A204.1 (cell line): ENCODE results near the gene TUBA1B.
"Not testable (repeated sequence)": the region's sequence is repeated elsewhere in the genome, so short reads cannot be mapped to it uniquely, and the experiment has no call there.

Experiments used
- FAIRE-seq: peaks from 2 replicates; lab custom pipeline; 2012; peaks lifted over from hg19 to GRCh38; lab: Jason Lieb, UNC

The TUBA1B gene

DNA sequence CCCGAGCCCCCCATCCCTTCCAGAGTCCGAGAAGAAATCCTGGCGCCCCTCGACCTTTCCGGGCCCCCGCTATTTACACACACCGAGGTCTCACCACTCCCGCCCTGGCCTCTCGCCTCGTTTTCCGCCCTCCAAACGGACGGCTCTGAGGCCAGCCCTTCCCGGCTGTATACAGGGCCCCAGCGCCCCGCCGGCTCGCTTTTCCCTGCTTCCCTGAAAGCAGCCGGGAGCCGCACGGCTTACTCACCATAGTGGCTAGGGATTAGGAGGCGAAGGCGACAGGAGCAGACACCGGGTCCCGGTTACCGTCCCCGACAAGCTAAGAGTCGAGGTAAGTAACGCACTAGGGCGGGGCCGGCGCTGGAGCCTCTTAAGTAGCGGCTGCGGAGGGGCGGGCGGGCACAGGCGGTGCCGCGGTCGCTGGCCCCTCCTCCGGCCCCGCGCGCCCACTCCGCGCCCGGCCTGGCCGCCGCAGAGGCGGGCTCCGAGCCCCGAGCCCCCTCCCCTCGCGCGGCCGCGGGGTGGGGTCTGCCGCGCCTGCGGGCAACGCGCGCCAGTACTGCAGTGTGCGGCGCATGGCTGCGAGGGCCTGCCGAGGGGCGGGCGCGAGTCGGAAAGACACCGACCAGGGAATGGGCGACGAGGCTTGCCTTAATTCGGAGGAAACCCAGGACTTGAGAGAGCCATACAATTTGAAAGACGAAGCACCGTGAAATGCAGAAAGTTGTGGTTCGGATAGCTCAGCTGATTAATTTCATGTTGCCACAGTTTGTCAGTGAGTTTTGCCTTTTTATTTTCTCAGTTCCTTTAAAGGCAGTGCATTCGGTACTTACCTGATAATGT, at the start of gene TUBA1B:
TUBA1B (minus strand) TSS at position 345 of the 843 bp plus-strand sequence; CDS start at position 250, 95 bp downstream.
- FAIRE-seq: no peak

DNA sequence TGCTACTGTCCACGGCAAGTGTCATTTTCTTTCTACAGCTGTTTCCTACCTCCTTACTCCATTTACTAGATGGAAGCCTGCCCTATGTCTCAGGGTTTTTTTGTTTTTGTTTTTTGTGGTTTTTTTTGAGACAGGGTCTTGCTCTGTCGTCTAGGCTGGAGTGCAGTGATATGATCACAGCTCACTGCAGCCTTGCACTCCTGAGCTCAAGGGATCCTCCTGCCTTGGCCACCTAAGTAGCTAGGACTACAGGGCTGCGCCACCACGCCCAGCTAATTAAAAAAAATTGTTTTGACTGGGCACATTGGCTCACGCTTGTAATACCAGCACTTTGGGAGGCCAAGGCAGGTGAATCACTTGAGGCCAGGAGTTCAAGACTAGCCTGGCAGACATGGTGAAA, 43.0 kb upstream of the TUBA1B start:
- FAIRE-seq: no peak

GRCh38 chr12:49170924-49171323, 39.7 kb upstream of the TUBA1B start:
- FAIRE-seq: no peak

DNA sequence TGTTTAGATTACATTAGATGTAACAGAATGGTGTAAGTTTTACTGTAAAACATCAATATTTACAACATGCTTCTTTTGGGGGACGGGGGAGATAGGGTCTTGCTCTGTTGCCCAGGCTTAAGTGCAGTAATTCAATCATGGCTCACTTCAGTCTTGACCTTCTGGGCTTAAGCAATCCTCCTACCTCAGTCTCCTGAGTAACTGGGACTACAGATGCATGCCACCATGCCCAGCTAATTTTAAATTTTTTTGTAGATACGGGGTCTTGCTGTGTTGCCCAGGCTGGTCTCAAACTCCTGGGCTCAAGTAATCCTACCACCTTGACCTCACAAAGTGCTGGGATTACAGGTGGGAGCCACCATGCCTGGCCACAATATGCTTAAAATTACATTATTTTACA, 33.9 kb upstream of the TUBA1B start:
- no peak for FAIRE-seq

DNA sequence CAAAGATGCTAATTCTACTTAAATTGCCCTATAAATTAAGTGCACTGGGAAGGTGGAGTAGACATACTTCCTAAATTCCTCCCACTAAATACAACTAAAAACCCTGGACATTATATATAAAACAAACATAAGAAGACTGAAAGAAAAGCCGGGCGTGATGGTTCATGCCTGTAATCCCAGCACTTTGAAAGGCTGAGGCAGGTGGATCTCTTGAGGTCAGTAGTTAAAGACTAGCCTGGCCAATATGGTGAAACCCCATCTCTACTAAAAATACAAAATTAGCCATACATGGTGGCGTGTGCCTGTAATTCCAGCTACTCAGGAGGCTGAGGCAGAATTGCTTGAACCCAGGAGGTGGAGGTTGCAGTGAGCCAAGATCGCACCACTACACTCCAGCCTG, 30.7 kb upstream of the TUBA1B start:
- FAIRE-seq: not testable (repeated sequence)

DNA sequence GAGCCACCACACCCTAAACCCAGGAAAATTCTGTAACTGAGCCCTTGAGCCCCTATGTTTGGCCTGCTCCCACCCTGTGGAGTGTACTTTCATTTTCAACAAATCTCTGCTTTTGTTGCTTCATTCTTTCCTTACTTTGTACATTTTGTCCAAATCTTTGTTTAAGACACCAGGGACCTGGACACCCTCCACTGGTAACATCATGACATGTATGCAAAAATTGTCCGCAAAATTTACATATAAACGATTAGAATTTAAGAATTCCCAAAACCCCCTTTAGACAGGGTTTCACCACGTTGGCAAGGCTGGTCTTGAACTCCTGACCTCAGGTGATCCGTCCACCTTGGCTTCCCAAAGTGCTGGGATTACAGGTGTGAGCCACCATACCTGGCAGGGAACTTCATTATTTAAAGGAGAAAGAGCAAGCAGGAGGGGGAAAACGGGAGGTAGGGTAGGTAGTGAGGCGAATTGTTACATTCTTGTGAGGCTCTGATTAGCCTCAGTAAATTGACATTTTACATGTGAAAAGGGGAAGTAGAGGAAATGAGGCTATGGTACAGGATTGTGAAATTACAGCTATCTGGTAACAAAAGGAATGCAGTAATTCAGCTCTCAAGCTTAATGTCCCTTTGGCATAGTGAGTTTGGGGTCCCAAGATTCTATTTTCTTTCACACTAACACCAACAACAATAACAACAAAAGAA, 30.0 kb upstream of the TUBA1B start:
- no peak for FAIRE-seq

- FAIRE-seq: no peak
Measured at GRCh38 chr12:49160399-49160798, 29.2 kb upstream of the TUBA1B start.

- FAIRE-seq: no peak
Measured at GRCh38 chr12:49154221-49154620, 23.0 kb upstream of the TUBA1B start.

DNA sequence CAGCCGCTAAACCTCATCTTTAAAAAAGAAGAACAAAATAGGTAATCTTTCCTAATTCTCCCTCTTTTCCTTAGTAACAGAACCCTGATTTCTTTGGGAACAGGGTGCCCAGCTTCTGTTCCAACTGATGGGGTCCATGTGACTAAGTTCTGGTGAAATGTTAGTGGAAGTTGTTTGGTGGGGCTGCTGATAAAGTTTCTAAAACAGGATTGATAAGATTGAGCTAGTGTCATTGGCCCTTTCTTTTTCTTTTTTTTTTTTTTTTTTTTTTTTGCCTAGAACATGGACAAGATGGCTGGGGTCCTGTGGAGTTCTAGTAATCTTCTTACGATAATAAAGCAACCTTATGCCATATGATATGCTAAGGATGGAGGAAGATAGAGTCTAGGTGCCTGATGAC, 16.2 kb upstream of the TUBA1B start:
- FAIRE-seq: no peak

- no peak for FAIRE-seq
Measured at GRCh38 chr12:49146406-49146805, 15.2 kb upstream of the TUBA1B start.

DNA sequence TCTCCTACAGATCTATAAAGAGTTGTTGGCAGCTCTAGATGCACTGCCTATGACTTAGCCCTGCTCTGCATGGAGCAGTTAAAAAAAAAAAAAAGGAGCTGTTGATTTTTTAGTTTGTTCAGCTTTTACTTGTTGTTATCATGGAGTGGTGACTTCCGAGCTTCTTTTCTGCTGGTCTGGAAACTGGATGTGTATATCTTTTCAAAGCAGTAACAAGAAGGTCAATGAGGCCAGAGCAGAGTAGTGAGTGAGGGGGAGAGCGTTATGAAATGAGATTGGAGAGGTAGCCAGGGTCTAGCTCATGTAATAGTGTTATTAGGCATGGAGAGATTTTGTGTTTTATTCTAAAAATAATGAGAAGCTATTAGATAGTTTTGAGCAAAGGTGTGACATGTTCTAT, 13.2 kb upstream of the TUBA1B start:
- FAIRE-seq: no peak

DNA sequence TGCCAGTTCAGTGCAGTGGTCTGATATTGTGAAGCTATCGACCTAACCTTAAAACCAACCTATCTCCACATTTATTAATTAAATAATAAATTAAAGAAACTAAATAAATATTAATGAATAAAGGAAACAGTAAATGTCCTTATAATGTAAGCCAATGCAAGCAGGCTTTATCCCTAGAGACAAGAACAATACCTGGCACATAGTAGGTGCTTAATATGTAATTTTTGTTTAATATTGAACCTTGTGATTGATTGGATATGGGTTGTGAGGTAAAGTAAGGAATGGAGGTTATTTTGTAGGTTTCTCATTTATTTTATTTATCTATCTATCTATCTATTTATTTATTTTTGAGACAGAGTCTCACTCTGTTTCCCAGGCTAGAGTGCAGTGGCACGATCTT, 7.8 kb upstream of the TUBA1B start:
- no peak for FAIRE-seq

DNA sequence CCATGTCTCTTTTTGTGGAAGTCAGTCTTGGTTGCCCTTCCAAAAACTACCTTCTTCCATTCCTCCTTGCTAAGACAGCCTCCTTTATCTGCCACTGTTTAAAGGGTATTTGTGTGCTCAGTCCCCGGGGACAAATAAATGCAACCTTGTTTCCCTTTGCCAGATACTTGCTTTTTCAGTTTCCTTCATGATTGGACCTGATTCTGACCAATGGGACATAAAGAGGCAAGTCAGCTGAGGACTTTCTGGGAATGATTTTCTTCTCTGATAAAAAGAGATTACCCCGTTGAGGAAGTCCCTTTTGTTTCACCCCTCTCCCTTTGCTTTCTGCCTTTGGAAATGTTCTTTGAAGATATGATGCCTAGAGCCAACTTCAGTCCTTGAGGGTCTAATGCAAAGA, 7.4 kb upstream of the TUBA1B start:
- FAIRE-seq: no peak

GRCh38 chr12:49137476-49137875, 6.3 kb upstream of the TUBA1B start:
- no peak for FAIRE-seq

DNA sequence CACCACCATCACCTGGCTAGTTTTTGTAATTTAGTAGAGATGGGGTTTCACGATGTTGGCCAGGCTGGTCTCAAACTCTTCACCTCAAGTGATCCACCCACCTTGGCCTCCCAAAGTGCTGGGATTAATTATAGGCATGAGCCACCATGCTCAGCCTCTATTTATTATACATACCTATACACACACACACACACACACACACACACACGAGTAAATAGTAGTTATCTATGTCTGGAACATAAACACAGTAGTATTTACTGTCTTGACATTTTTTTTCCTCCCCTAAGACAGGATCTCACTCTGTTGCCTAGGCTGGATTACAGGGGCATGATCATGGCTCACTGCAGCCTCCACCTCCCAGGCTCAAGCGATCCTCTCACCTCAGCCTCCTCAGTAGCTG, 5.8 kb upstream of the TUBA1B start:
- FAIRE-seq: not testable (repeated sequence)

DNA sequence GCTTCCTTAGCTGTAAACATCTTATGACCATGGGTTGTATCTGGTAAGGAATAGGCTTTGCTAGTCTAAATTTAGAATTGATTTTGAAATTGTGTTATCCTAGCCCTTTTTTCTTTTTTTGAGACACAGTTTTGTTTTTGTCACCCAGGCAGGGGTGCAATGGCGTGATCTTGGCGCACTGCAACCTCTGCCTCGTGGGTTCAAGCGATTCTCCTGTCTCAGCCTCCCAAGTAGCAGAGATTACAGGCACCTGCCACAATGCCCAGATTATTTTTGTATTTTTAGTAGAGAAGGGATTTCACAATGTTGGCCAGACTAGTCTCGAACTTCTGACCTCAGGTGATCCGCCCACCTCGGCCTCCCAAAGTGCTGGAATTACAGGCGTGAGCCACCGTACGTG, 2.4 kb upstream of the TUBA1B start:
- no peak for FAIRE-seq

GRCh38 chr12:49133014-49133413, 1.8 kb upstream of the TUBA1B start:
- FAIRE-seq: no peak

DNA sequence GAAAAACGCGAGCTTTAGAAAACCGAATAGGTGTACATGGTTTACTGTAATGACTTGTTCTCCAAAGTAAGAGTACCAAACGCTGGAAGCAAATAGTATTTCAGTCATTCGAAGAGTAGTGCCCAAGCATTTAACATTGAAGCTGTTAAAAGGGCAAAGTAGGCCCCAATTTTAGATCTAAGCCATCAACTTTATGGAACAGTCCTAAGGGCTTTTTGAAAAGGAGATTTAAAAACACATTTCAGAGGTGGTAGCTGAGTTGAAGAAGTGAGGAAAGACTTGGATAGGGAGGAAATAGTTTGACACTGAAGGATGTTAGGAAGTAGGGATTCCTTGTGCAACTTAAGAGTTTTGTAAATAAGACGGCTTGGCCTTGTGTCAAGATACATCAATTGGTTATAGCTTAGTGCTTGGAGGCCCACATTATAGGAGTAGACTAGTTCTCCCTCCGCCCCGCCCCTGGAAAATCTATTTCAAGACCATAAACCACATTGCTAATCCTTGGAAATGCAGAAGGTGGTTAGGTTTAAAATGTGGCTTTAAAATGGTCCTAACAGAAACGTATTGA, 783 bp upstream of the TUBA1B start:
- no peak for FAIRE-seq

GRCh38 chr12:49130151-49131050, 794 bp downstream of the TUBA1B start:
- no peak for FAIRE-seq

GRCh38 chr12:49129332-49130150, 1.7 kb downstream of the TUBA1B start:
- FAIRE-seq: no peak

DNA sequence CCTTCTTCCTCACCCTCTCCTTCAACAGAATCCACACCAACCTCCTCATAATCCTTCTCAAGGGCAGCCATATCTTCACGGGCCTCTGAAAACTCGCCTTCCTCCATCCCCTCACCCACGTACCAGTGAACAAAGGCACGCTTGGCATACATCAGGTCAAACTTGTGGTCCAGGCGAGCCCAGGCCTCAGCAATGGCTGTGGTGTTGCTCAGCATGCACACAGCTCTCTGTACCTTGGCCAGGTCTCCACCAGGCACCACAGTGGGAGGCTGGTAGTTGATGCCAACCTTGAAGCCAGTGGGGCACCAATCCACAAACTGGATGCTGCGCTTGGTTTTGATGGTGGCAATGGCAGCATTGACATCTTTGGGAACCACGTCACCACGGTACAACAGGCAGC, 3.2 kb downstream of the TUBA1B start:
- not testable (repeated sequence) for FAIRE-seq
